Loucy (cell line): ENCODE results near the gene ETV3L.
"Not testable (repeated sequence)": the region's sequence is repeated elsewhere in the genome, so short reads cannot be mapped to it uniquely, and the experiment has no call there.

Source experiments
- EZH2phosphoT487 ChIP-seq: fragments of 200-600 bp; IDR thresholded peaks from 2 replicates; pipeline ENCODE4 v1.6.1; 2018; ENCODE audit warnings: antibody characterized with exemption, mild to moderate bottlenecking, moderate library complexity, borderline replicate concordance
- TF ChIP-seq, protein P1 (sequence below): fragments of 200-600 bp; sonication (generic); conservative IDR thresholded peaks from 2 replicates; pipeline ENCODE4 v1.5.1; 2014; ENCODE audit warnings: mild to moderate bottlenecking, antibody characterized with exemption, low read length

DNA sequence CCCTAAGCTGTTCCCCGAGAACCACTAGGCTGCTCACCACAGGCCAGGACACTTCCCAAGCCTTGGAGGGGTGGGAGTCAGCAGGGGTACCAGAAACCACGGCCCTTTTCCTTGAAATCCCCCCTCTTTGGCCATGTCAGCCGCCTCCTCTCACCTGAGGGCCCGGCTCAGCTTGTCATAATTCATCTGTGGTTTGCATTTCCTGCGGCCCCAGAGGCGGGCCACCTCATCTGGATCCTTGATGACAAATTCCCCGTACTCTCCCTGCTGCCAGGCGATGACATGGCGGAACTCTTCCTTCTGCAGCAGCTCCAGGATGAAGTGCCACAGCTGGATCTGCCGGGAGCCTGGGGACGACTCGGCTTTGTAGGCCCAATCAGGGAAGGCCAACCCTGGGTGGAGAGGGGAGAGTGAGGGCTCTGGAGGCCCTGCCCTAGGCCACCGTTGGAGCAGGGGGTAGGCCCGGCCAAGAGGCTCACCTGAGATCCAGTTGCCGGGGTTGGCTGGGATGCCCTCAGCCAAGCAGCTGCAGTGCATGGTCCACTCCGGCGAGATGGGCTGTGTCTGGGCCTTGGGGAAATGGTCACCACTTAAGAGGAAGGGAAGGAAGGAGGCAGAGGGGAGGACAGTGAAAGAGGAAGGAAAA lies 498 bp downstream of the ETV3L start:
- TF ChIP-seq, protein P1, sequence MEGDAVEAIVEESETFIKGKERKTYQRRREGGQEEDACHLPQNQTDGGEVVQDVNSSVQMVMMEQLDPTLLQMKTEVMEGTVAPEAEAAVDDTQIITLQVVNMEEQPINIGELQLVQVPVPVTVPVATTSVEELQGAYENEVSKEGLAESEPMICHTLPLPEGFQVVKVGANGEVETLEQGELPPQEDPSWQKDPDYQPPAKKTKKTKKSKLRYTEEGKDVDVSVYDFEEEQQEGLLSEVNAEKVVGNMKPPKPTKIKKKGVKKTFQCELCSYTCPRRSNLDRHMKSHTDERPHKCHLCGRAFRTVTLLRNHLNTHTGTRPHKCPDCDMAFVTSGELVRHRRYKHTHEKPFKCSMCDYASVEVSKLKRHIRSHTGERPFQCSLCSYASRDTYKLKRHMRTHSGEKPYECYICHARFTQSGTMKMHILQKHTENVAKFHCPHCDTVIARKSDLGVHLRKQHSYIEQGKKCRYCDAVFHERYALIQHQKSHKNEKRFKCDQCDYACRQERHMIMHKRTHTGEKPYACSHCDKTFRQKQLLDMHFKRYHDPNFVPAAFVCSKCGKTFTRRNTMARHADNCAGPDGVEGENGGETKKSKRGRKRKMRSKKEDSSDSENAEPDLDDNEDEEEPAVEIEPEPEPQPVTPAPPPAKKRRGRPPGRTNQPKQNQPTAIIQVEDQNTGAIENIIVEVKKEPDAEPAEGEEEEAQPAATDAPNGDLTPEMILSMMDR, result not testable (repeated sequence)
- not testable (repeated sequence) for TF ChIP-seq EZH2phosphoT487
